ENCODE data around the gene ALX4.

ALX4 gene

DNA sequence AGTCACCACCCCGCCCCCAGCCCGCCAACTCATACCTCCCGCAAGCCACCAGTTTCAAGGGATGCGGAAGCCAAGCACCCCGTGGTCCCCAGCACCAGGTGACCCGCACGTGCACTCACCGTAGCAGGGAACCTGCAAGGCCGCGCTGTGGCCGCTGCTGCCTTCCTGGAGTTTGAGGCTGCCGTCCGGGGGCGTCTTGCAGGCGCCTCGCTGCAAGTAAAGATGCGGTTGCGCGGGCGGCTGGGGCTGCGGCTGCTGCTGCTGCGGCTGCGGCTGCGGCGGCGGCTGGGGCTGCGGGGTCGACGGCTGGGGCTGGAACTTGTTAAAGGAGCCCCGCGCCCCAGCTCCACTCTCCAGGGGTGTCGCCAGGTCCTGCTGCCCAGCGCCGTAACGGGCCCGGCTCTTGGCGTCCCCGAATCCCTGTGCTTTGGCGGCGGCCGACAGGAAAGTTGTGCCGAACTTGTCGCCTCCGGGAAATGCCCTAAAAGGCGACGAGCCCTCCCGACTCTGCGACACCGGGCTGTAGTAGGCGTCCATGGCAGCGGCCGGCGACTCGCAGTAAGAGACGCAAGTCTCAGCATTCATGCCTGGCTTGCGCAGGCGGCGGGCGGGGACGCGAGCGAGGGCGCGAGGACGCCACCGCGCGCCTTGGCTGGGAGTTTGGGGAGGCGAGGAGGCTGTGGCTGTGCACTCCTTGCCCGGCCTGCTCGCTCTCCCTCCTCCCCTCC lies at the start of gene ALX4:
ALX4 (minus strand) TSS at position 662 of the 728 bp plus-strand sequence; CDS start at position 585, 77 bp downstream.
- DNase-seq (ENCODE audit: insufficient read length, low spot score), result no peak
- FAIRE-seq, result no peak

DNA sequence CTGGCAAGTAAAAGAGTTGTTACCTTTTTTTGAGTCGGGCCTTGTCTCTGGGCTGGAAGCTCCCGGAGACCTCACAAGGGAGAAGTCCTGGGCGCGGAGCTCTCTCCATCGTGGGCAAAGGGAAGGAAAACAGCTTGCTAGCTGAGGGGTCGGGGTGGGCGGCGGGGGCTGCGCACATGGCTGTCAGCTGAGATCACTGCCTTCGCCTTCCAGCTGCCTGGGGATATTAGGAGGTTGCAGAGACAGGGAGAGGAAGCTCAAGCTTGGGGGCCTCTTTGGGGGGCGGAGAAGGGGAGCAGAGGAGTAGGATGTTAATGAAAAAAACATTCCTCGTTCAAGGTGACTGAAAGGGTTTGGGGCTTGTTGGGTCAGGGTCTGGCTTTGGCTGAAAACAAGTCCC lies 49.2 kb upstream of the ALX4 start:
- DNase-seq (ENCODE audit: insufficient read length, low spot score), result no peak
- no peak for FAIRE-seq

DNA sequence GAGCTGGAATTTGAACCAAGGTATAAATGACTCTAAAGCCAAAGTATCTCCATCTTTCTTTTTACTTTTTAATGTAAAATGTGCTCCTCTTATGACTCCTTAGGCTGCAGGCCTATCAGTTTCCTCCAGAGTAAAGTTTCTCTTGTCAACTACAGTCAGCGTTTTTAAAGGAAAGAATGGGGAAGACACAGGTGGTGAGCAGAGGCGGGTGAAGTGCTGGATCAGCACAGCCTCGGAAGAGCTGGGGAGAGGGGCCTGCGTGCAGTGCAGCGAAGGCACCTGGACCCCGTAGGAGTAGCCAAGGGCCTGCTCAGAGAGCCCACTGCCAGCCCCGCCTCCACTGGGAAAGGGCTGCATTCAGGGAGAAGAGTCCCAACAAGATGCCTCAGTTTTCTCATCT lies 48.8 kb upstream of the ALX4 start:
- no peak for FAIRE-seq

DNA sequence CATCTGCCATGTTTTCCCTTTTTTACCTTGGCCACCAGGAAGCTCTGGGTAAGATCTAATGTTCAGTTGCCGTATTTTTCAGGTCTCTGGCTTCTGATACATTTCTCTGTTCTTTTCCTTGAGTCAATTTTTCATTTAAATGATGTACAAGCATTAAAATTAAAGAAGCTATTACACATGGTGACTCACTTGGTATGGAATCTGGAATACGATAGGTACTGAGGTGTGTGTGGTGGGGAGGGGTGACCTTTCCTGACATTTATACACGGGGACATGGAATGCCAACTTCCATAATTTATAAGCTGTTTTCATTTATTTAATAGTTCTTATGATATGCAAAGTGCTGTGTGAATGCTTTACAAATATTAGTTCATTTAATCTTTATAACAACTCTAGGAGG lies 47.8 kb upstream of the ALX4 start:
- no peak for DNase-seq (ENCODE audit: insufficient read length, low spot score)
- no peak for FAIRE-seq

More for the DNA sequence above, 48.8 kb upstream of the ALX4 start:
- no peak for DNase-seq (ENCODE audit: insufficient read length, low spot score)

DNA sequence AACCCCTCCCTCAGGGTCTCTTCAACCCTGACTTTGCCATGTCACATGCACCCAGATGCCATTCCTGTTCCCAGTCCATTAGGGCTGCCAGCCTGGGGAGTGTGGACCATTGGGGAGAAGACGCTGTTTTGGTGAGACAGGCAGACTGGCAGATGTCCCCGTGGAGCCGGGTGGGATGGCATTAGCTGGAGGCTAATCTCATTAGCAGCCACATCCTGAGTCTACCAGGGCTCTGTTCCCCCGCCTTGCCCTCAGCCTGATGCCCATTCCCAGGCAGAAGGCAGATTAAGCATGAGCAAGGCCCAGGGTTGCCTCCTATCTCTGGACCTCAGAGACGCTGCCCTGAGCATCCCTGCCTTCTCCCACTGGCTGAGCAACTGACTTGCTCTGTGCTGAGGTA lies 46.4 kb upstream of the ALX4 start:
- FAIRE-seq (no peak), DNase-seq (ENCODE audit: insufficient read length, low spot score) (no peak)

DNA sequence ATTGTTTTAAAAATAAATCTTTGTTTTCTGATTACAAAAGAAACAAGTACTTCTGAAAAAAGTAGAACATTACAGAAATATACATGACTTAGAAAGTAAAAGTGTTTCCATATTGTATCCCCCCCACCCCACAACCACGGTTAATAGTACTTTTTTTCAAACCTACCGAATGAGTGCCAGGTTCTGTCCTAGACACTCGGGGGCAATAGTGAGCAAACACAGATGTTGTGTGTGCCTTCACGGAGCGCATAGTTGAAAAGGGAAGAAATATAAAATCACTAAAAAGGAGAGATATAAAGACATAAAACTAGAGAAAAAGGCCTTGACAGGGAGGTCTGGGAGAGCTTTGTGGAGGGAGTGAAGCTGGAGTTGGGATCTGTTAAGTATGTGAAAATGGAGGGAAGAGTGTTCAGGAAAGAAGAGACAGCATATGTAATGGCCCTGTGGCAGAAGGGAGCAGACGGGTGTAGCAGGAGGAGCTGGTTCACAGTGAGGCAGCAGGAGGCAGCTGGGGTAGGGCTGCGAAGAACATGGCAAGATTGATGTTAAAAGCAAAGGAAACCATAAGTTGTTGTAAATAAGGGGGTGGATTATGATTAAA lies 42.1 kb upstream of the ALX4 start:
- FAIRE-seq, result peak; percentile 40
- no peak for DNase-seq (ENCODE audit: insufficient read length, low spot score)

DNA sequence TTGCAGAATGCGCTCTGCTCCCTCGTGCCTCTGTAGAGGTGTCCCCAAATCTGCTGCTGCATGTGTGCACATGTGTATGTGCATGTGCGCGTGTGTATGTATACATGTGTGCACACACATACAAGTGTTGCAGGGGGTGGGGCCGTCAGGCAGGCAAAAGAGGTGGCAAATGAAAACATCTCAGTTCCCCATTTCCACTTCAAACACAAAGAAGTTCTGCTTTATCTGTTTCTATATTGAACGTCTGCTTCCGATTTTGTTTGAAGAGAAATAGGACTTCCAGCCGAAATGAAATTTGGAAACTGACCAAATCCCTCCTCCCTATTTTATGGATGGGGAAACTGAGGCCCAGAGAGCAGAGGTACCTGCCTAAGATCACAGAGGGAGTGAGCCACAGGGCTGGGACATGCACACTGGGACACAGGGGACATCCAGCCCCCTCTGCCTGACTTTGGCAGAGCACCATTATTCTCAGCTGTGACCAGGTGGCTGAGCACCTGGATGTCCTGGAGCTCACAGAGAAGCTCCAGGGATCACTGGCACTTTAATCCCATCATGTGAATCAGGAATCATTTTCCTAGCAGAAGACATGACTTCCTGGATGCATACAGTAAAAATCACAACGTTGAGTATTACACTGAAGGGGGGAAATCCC lies 41.2 kb upstream of the ALX4 start:
- peak; percentile 10 for DNase-seq (ENCODE audit: insufficient read length, low spot score)
- FAIRE-seq, result peak; percentile 71

DNA sequence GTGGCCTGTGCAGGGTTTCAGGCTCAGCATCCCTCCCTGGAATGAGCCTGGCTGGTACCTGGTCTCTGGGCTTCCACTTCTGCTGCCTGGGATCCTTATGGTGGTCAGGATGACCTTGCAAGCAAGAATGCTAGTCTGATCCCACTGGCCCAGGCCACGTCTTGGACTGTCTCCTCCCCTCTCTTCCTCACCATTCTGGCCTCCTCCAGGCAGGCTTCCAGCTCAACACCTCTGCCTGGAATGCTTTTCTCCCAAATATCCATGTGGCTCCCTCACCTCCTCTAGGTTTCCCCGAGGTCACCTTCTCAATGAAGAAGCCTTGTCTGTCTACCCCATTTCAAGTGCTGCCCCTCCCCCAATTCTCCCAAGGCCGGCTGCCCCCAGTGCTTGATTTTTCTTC lies 39.4 kb upstream of the ALX4 start:
- FAIRE-seq, result no peak
- DNase-seq (ENCODE audit: insufficient read length, low spot score), result no peak

DNA sequence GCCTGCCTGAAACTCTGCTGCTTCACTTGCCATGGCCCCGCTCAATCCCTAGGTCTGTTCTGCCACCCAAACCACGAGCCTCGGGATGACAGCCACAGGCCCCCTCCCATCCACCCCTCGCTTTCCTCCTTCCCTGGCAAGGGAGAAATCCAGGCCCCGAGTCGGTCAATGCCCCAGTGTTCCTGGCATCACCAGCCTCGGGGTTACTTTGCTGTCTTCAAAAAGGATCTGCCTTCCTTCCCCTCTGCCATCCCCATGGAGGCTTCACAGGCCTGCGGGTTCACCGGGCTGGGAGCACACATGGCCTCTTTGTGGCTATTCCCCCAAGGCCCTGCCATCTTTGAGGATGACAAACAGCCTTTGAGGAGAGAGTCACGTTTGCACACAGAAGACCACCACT lies 38.8 kb upstream of the ALX4 start:
- no peak for FAIRE-seq
- DNase-seq (ENCODE audit: insufficient read length, low spot score), result no peak

DNA sequence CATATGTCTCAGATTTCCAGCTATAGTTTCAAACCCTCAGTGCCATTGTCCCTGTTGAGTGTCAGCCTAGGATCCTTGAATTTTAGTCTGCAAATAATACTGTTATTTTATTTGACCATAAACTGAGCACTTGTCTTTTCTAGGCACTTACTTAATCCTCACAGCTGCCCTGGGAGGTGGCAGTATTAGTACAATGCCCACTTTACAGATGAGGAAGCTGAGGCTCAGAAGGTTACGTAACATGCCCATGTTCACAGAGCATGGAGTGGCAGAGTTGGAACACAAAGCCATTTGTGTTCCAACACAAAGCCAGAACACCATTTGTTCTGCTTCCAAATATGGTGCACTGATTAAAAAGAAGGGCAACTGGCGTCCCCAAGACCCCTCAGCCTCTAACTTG lies 38.2 kb upstream of the ALX4 start:
- DNase-seq (ENCODE audit: insufficient read length, low spot score), result no peak
- FAIRE-seq, result no peak

DNA sequence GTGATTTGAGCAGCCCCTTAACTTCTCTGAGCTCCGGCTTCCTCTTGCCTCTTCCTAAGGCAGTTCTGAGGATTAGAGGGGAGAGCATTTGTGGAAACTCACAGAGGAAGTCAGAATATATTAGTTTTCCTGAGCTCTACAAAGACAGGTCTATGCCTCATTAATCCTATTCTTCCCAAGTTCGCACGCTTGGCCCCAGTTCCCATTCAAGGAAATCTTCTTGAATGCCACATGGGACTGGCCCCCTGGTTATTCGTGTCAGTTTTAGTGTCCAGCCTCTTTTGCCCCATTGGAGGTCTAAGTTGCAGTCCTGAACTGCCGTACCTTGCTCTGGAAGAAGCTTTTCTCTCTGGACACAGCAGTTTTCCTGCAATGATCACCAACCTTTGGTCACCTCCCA lies 37.6 kb upstream of the ALX4 start:
- no peak for FAIRE-seq

DNA sequence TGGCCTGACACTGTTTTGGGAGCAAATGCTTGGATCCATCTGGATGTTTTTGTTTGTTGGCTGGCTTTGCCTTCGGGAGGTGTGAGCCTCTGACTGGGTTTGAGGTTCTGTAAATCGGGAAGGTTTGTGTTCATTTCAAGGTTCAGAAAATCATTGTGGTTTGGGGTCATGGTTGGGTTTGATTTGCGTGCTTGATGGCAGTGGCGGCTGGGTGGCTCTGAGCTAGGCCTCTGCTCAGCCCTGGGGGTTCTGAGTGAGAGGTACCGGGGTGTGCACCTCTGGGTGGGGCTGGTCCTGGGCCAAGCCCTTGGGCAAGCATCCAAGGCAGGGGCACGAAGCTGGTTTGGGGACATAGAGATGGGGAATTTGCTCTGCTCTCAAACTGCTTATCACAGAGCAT lies 37.0 kb upstream of the ALX4 start:
- DNase-seq (ENCODE audit: insufficient read length, low spot score) (no peak), FAIRE-seq (no peak)

More for the DNA sequence above, 37.6 kb upstream of the ALX4 start:
- DNase-seq (ENCODE audit: insufficient read length, low spot score), result no peak

DNA sequence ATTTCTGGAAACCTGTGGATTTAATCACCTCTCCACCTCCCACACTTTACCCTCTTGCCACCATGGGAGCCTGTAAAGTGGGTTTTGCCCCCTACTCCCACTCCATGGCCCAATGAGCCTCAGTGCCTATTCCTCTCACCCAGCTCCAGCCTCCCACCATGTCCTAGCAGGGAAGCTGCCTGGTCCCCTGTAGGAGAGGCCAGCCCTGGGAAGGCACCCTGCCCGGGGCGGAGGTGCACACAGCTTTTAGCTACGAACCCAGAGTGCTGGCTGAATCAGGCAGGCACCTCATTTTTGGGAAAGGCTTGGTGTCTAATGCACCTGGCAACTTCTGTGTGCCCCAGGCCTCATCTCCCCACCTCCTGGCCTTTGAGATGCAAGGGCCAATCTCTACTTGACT lies 35.8 kb upstream of the ALX4 start:
- no peak for FAIRE-seq
- DNase-seq (ENCODE audit: insufficient read length, low spot score), result no peak

DNA sequence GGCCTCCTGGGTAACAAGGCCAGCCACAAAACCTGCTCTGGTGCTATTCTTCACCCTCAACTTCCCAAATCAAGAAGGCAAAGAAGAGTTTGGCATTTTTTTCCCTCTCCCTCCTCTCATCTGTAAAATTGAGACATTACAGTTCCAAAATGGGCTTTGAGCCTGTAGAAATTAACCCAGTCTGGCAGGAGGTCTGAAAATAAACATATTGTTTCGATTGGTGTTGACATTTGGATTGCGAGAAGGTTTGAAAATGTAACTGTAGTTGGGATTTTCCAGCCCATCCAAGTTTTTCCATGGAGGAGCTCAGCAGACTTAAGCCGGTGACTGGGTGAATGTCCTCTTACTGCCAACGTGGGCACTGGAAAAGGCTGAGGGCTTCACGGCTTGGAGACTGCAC lies 35.0 kb upstream of the ALX4 start:
- DNase-seq (ENCODE audit: insufficient read length, low spot score) (no peak), FAIRE-seq (no peak)

DNA sequence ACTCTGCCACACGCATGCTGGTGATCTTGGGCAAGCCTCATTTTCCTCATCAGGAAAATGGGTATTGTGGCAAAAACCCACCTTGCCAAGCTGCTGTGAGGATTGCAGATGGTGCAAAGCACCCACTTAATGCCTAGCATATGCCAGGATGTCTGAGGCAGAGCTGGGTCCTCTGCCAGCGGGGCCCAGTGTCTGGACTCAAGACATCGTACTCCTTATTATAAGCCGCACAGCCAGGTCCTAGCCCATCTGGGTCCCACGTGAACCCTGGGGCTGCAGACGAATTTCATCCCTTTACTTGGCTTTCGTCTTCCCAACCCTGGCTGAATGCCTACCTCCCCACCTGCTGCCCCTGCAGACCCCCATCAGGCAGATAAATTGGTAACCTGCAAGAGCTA lies 34.5 kb upstream of the ALX4 start:
- no peak for DNase-seq (ENCODE audit: insufficient read length, low spot score)
- FAIRE-seq, result no peak

DNA sequence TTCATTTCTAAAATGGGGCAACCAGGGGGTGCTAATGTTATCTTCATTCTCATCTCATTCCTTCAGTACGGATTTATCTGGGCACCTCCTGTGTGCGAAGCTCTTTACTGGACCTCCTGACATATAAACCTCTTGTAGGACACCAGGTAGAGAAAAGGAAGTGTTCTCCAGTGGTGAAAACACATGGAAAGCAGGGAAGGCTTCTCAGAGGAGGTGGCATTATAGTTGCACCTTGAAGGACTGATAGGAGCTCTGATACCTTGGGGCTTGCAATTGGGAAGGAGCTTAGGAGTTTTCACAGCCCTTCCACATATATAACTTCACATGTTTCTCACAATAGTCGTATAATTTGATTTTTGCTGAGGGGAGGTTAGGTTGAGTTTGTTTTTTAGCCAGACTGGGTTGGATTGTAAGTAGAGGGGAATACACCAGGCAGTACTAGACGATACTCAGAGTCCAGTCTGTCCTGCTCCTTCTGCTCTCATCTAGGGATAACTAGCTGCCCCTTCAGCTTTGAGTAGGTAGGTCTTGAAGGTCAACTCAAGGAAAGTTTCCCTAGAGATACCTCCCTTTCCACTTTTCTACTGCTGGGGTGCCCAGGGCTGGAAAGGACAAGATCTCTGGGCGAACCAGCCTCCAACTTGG lies 34.0 kb upstream of the ALX4 start:
- DNase-seq (ENCODE audit: insufficient read length, low spot score) (no peak), FAIRE-seq (no peak)

DNA sequence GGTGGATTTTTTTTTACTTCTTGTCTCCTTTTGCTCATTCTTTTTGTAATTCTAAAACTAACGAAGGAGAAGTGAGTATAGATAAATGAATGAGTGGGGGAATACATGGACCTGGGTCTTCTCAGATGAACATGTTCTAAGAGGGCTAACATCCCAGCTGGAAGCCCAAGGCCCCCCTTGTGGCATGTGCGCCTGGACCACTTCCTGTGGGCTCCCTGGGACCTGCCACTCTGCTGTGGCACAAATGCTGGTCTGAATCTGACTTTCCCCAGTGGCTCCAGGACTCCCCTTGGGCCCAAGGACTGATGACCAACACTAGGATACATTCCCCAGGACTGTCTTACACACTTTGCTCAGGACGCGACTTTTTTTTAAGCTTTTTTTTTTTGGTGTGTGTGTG lies 32.7 kb upstream of the ALX4 start:
- no peak for FAIRE-seq
- DNase-seq (ENCODE audit: insufficient read length, low spot score), result no peak

DNA sequence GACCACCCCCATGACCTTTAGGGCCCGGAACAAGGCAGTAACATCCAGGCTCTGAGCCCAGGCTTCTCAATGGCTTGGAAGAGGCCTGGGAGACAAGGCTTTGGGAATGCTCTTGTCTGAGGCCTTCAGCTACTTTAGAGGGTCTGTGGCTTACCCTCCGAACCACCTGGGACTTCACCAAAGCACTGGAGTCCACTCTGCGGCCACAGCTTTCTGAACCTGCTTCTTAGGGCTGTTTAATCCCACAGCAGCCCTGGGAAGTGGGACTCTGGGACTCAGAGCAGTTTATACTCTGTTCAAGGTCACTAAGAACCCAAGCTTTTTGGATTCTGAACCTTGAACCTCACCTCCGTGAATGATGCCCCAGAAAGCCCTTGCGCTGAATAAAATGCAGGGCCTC lies 30.7 kb upstream of the ALX4 start:
- DNase-seq (ENCODE audit: insufficient read length, low spot score) (no peak), FAIRE-seq (no peak)

DNA sequence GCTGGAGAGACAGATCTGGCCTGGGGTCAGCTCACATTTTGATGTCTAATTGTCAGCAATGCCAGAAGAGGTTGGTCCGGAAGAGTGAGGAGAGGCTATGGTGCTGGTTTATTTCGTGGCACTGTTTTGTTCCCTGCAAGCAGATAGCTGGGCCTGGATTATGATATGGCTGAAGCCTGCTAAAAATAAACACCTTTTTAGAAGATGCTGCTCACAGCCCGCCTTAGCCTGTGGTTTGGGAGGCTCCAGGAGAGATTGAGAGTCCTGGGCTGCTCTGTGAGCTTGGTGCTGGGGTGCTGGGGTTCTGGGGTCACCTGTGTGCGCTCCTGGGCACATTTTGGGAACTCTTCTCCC lies 29.6 kb upstream of the ALX4 start:
- FAIRE-seq, result no peak

DNA sequence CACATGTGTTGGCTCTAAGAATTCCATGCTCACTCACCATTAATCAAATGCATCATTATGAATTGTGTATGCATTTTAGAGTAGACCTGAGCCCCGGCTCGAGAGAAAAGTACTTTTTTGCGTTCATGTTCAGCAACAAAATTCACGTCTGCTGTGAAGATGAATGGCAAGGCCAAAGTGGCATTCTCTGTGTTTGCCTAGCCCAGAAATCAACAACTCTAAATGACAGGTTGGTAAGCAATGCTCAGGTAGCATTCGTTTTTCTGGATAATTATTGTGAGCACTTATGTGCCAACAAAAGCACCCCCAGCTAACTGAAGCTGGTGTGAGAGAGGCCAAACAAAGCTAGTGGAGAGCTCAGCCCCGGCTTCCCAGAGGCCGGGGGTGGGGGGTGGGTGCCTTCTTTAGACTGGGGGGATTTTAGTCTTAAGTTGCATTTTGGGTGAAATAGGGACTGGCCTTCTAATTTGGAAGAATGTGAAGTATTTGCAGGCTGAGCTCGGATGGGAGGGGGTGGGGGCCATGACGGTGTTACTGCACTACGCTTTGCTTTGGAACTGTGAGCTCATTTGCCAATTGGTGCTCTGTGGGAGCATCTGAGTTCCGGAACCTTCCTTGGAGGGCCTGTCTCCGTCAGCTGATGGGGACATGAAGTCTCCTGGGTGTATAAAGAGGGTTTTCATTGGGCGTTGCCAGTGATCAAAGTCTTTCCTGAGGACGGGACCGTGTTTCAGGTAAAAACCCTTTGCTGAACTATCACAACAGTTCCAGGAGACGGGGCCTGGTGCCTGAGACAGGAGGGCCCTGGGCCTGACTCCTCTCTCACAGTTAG lies 29.0 kb upstream of the ALX4 start:
- FAIRE-seq (no peak), DNase-seq (ENCODE audit: insufficient read length, low spot score) (no peak)

More for the DNA sequence above, 29.6 kb upstream of the ALX4 start:
- DNase-seq (ENCODE audit: insufficient read length, low spot score), result no peak

DNA sequence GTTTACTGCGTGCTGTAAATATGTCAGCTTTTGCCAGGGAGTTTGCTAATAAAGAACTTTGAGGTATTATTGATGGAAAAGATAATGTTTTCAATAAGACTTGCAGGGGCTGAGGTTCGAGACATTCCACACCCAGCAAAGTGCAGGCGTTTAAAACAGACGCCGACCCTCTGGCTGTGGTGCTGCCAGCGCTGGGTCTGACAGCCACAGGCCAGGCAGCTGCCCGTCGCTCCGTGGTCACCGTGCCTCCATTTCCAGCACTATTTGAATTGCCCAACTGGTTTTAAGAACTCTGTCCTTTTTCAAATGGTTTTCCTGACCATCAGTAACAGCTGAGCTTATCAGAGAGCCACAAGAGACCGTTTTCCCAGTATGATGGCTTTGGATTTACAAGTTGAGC lies 28.1 kb upstream of the ALX4 start:
- FAIRE-seq (no peak), DNase-seq (ENCODE audit: insufficient read length, low spot score) (no peak)

Measured in GM19239 (cell line).